ENCODE measurements around the gene HTRA3. TPM values are rescaled to one million over a fixed set of nuclear protein-coding genes. Genes with fewer than 3 reads are reported as not detected.
A peak's percentile ranks its signal among the peaks of the same experiment; 100 is the strongest.

HTRA3 gene
- total and polyA plus RNA-seq, 7 experiments from 2014 or later = not detected

DNA sequence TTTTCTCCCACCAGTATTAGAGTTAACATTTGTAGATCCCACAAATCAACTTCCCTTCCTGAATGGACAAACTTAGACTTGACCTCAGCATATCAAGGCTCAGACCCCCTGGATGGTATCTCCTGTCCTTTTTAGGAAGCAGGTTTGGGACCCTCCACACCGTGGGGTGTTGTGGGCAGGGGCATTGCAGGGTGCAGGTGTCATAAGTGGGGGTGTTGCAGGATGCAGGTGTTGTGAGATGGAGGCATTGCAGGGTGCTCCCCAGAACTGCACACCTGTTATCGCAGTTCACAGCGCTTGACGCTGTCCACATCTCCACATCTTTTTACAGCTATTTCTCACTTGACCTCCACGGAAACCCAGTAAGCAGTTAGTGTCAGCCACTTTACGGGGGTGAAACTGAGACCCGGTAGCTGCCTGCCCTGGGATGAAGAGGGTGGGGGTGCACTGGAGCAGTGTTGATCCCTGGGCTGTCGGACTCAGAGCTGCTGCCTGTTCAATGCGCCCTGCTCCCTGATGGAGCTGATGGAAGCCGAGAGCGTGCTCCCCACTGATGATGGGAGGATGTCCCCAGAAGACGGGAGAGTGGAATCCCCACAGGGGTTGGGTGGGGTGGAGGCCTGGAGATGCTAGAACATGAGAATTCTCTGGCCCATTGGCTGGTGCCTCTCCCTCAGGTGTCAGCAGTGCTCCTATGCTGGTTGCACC, 45.1 kb upstream of the HTRA3 start:
- H3K4me1 Mint-ChIP-seq = peaks cover 21 to 49% (median 37%) of the 10 kb centered on the region in 7 donors
- H3K4me3 Mint-ChIP-seq = peak overlapping the region in 5 of 10 donors; percentile 37 to 79 (median 50)
- H3K36me3 Mint-ChIP-seq = peaks cover 15 to 49% (median 27%) of the 10 kb centered on the region in 5 donors
- H3K9me3 Mint-ChIP-seq = no peaks in the 10 kb centered on the region
- no peaks in the 10 kb centered on the region for H3K27me3 Mint-ChIP-seq
- ATAC-seq (no peak), DNase-seq (no peak)
- Histone ChIP-seq H3K4me1 (ENCODE audit: control insufficient read depth in 2 of 2, insufficient read depth in 2 of 2, low read length in 2 of 2) (peaks cover 32 to 53% of the 10 kb centered on the region in 2 donors), H3K9me3 (ENCODE audit: control insufficient read depth in 2 of 3, low read length in 3 of 3) (no peaks in the 10 kb centered on the region), H3K4me3 (ENCODE audit: low read length) (no peak overlapping the region), H3K36me3 (ENCODE audit: control insufficient read depth in 2 of 3, insufficient read depth in 3 of 3, low read length in 3 of 3) (peaks cover 0 to 59% (median 7%) of the 10 kb centered on the region in 3 experiments), H3K27me3 (ENCODE audit: control insufficient read depth in 2 of 2, insufficient read depth in 2 of 2, low read length in 2 of 2) (no peaks in the 10 kb centered on the region), H3K27ac (ENCODE audit: low read depth, low read length) (no peak overlapping the region)
- CTCF ChIA-PET = interaction anchor here (0.7 kb wide), 1 partner anchor 18 kb away, joined by 5 read pairs; no protein-coding TSS in a partner anchor
- intact Hi-C loops (cut with micrococcal nuclease) = no loop called here
- POLR2A ChIA-PET = interaction anchor here (1.4 kb wide), 1 partner anchor 25 kb away, joined by 3 read pairs; the partner anchor contains the start of gene SH3TC1
- H3K27ac Mint-ChIP-seq = peak overlapping the region in 4 of 9 donors; percentile 10 to 82 (median 55)

DNA sequence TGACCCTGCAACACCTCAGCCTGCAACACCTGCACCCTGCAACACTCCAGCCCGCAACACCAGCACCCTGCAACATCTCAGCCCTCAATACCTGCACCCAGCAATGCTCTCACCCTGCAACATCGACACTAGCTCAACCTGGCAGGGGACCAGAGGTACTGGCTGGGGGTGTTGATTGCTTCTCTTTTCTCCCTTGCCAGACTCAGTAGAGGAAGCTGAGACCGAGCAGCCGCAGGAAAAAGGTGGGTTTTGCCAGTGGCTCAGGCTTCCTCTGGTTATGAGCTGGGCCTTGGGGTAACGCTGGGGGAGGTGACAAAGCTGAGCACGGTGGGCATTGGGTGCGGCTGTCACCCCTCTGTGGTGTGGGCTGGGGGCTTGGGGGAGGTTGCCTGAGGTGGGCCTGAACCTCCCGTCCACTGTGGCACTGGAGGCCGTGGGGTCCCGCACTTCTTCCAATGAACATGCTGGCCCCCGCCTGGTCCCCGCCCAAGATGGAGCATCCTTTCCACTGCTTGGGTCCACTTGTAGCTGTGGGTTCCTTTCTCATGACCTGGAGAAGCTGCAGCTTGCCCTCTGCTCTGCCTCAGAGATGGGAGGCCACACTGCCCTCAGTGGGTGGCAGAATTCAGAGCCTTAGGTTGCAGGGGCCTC, 44.5 kb upstream of the HTRA3 start:
- peaks cover 9 to 42% (median 25%) of the 10 kb centered on the region in 5 donors for H3K36me3 Mint-ChIP-seq
- peak overlapping the region in 6 of 10 donors; percentile 30 to 79 (median 44) for H3K4me3 Mint-ChIP-seq
- POLR2A ChIA-PET = interaction anchor here (1.4 kb wide), 1 partner anchor 26 kb away, joined by 3 read pairs; the partner anchor contains the start of gene SH3TC1
- CTCF ChIA-PET = interaction anchor here (0.7 kb wide), 1 partner anchor 17 kb away, joined by 5 read pairs; no protein-coding TSS in a partner anchor
- intact Hi-C loops (cut with micrococcal nuclease) = no loop called here
- H3K9me3 ChIP-seq (ENCODE audit: control insufficient read depth in 2 of 3, low read length in 3 of 3) = no peaks in the 10 kb centered on the region
- H3K4me1 Mint-ChIP-seq = peaks cover 21 to 54% (median 38%) of the 10 kb centered on the region in 7 donors
- no peaks in the 10 kb centered on the region for H3K27me3 Mint-ChIP-seq
- no peak overlapping the region for H3K27ac ChIP-seq (ENCODE audit: low read depth, low read length)
- H3K4me1 ChIP-seq (ENCODE audit: control insufficient read depth in 2 of 2, insufficient read depth in 2 of 2, low read length in 2 of 2) = peaks cover 32 to 56% of the 10 kb centered on the region in 2 donors
- no peaks in the 10 kb centered on the region for H3K27me3 ChIP-seq (ENCODE audit: control insufficient read depth in 2 of 2, insufficient read depth in 2 of 2, low read length in 2 of 2)
- peak overlapping the region in 3 of 9 donors; percentile 32 to 82 (median 39) for H3K27ac Mint-ChIP-seq
- H3K4me3 ChIP-seq (ENCODE audit: low read length) = no peak overlapping the region
- H3K36me3 ChIP-seq (ENCODE audit: control insufficient read depth in 2 of 3, insufficient read depth in 3 of 3, low read length in 3 of 3) = peaks cover 0 to 52% (median 7%) of the 10 kb centered on the region in 3 experiments
- ATAC-seq (no peak), DNase-seq (no peak)
- no peaks in the 10 kb centered on the region for H3K9me3 Mint-ChIP-seq

DNA sequence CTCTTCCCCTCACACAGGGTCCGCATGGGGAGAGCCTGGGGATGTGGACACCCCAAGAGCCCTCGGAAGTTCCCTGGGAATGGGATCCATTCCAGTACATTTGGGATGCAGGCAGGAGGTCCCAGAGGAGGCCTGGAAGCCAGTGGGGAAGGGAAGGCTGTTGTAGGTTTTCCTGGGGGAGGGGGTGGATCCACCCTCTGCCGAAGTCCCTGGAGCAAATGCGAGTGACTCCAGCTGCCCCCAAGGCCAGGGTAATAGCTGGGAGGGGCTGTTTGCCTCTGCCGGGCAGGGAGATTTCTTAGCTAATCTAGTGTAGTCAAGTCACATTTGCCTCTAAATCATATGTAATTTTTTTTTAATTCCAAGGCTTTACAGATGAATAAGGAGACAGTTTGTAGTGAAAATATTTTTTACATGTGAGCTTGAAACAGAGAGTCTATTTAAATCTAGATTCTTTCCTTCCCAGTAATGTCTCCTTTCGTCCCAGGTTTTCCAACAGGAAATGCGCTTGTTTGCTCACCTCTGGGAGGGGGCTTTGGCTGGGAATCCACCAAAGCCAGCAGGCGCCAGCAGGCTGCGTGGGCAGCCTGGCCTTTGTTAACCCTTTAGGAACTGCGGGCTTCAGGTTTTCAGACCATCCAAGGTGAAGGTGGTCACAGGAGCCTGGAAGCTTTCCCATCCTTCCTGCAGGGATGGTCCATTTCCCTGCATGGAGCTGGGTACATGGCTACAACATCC, 43.7 kb upstream of the HTRA3 start:
- peak overlapping the region in 1 of 10 donors; percentile 32 for H3K4me3 Mint-ChIP-seq
- H3K4me1 ChIP-seq (ENCODE audit: control insufficient read depth in 2 of 2, insufficient read depth in 2 of 2, low read length in 2 of 2) = peaks cover 27 to 59% of the 10 kb centered on the region in 2 donors
- H3K4me1 Mint-ChIP-seq = peaks cover 24 to 59% (median 41%) of the 10 kb centered on the region in 7 donors
- DNase-seq = no peak
- peak overlapping the region in 1 of 9 donors; percentile 39 for H3K27ac Mint-ChIP-seq
- ATAC-seq = no peak
- H3K4me3 ChIP-seq (ENCODE audit: low read length) = no peak overlapping the region
- H3K27ac ChIP-seq (ENCODE audit: low read depth, low read length) = no peak overlapping the region
- intact Hi-C loops (cut with micrococcal nuclease) = no loop called here
- no peaks in the 10 kb centered on the region for H3K9me3 Mint-ChIP-seq
- ChIA-PET POLR2A (no interaction called here), CTCF (interaction anchor here (0.9 kb wide), 1 partner anchor 34 kb away, joined by 3 read pairs; no protein-coding TSS in a partner anchor)
- H3K36me3 ChIP-seq (ENCODE audit: control insufficient read depth in 2 of 3, insufficient read depth in 3 of 3, low read length in 3 of 3) = peaks cover 0 to 46% (median 7%) of the 10 kb centered on the region in 3 experiments
- H3K36me3 Mint-ChIP-seq = peaks cover 5 to 35% (median 19%) of the 10 kb centered on the region in 5 donors
- no peaks in the 10 kb centered on the region for H3K27me3 ChIP-seq (ENCODE audit: control insufficient read depth in 2 of 2, insufficient read depth in 2 of 2, low read length in 2 of 2)
- no peaks in the 10 kb centered on the region for H3K27me3 Mint-ChIP-seq
- H3K9me3 ChIP-seq (ENCODE audit: control insufficient read depth in 2 of 3, low read length in 3 of 3) = no peaks in the 10 kb centered on the region

DNA sequence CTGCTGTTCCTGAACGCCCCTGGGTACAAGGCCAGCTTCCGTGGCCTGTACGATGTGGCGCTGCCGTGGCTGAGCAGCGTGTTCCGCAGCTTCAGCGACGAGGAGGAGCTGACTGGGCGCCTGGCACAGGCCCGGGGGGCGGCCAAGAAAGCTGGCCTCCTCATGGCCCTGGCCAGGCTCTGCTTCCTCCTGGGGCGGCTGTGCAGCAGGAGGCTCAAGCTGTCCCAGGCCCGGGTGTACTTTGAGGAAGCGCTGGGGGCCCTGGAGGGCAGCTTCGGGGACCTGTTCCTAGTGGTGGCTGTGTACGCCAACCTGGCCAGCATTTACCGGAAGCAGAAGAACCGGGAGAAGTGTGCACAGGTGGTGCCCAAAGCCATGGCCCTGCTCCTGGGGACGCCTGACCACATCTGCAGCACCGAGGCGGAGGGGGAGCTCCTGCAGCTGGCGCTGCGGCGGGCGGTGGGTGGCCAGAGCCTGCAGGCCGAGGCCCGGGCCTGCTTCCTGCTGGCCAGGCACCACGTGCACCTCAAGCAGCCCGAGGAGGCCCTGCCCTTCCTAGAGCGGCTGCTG, 42.3 kb upstream of the HTRA3 start:
- Mint-ChIP-seq H3K27me3 (no peaks in the 10 kb centered on the region), H3K4me1 (peaks cover 16 to 50% (median 32%) of the 10 kb centered on the region in 7 donors), H3K4me3 (no peak overlapping the region), H3K27ac (no peak overlapping the region), H3K36me3 (peaks cover 0 to 28% (median 13%) of the 10 kb centered on the region in 5 donors), H3K9me3 (no peaks in the 10 kb centered on the region)
- Histone ChIP-seq H3K27ac (ENCODE audit: low read depth, low read length) (no peak overlapping the region), H3K27me3 (ENCODE audit: control insufficient read depth in 2 of 2, insufficient read depth in 2 of 2, low read length in 2 of 2) (no peaks in the 10 kb centered on the region), H3K4me3 (ENCODE audit: low read length) (no peak overlapping the region), H3K4me1 (ENCODE audit: control insufficient read depth in 2 of 2, insufficient read depth in 2 of 2, low read length in 2 of 2) (peaks cover 20 to 56% of the 10 kb centered on the region in 2 donors), H3K9me3 (ENCODE audit: control insufficient read depth in 2 of 3, low read length in 3 of 3) (no peaks in the 10 kb centered on the region), H3K36me3 (ENCODE audit: control insufficient read depth in 2 of 3, insufficient read depth in 3 of 3, low read length in 3 of 3) (peaks cover 0 to 46% (median 7%) of the 10 kb centered on the region in 3 experiments)
- DNase-seq = no peak
- POLR2A ChIA-PET = no interaction called here
- intact Hi-C loops (cut with micrococcal nuclease) = no loop called here
- no peak for ATAC-seq
- CTCF ChIA-PET = no interaction called here

DNA sequence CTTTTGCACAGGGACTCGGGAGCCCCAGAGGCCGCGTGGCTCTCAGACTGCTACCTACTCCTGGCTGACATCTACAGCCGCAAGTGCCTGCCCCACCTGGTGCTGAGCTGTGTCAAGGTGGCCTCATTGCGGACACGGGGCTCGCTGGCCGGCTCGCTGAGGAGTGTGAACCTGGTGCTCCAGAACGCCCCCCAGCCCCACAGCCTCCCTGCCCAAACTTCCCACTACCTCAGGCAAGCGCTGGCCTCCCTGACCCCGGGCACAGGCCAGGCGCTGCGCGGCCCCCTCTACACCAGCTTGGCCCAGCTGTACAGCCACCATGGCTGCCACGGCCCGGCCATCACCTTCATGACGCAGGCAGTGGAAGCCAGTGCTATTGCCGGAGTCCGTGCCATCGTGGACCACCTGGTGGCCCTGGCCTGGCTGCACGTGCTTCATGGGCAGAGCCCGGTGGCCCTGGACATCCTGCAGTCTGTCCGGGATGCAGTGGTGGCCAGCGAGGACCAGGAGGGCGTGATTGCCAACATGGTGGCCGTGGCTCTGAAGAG, 41.7 kb upstream of the HTRA3 start:
- no peaks in the 10 kb centered on the region for H3K27me3 Mint-ChIP-seq
- Histone ChIP-seq H3K27ac (ENCODE audit: low read depth, low read length) (peak overlapping the region; percentile 55), H3K4me3 (ENCODE audit: low read length) (no peak overlapping the region), H3K4me1 (ENCODE audit: control insufficient read depth in 2 of 2, insufficient read depth in 2 of 2, low read length in 2 of 2) (peaks cover 20 to 56% of the 10 kb centered on the region in 2 donors), H3K36me3 (ENCODE audit: control insufficient read depth in 2 of 3, insufficient read depth in 3 of 3, low read length in 3 of 3) (peaks cover 0 to 45% (median 6%) of the 10 kb centered on the region in 3 experiments), H3K9me3 (ENCODE audit: control insufficient read depth in 2 of 3, low read length in 3 of 3) (no peaks in the 10 kb centered on the region), H3K27me3 (ENCODE audit: control insufficient read depth in 2 of 2, insufficient read depth in 2 of 2, low read length in 2 of 2) (no peaks in the 10 kb centered on the region)
- ATAC-seq (no peak), DNase-seq (no peak)
- H3K4me1 Mint-ChIP-seq = peaks cover 16 to 50% (median 28%) of the 10 kb centered on the region in 7 donors
- POLR2A ChIA-PET = no interaction called here
- H3K27ac Mint-ChIP-seq = no peak overlapping the region
- H3K9me3 Mint-ChIP-seq = no peaks in the 10 kb centered on the region
- intact Hi-C loops (cut with micrococcal nuclease) = loop anchor here (2.0 kb wide), 2 partner anchors 27 to 69 kb away; partner anchors contain the start of gene ABLIM2 (in 1 of the 2)
- H3K36me3 Mint-ChIP-seq = peaks cover 0 to 27% (median 11%) of the 10 kb centered on the region in 5 donors
- peak overlapping the region in 3 of 10 donors; percentile 13 to 71 (median 48) for H3K4me3 Mint-ChIP-seq
- CTCF ChIA-PET = no interaction called here
